IPS-NIHi7 (cell line): ENCODE results near the gene HTN1.
A peak's percentile ranks its signal among the peaks of the same experiment; 100 is the strongest.
"Not testable (repeated sequence)": the region's sequence is repeated elsewhere in the genome, so short reads cannot be mapped to it uniquely, and the experiment has no call there.

Experiments used
- DNase-seq: peaks from one replicate; pipeline ENCODE4 v3.0.0; 2012; ENCODE audit warnings: mixed read lengths; ENCODE audit errors: extremely low spot score

The HTN1 gene

GRCh38 chr4:70050138-70050537, at the start of gene HTN1:
TSS of gene HTN1 (plus strand) at chr4:70050438. CDS start at chr4:70053077, 2,639 bp downstream.
- DNase-seq, result not testable (repeated sequence)

GRCh38 chr4:70000711-70001110, 49.5 kb upstream of the HTN1 start:
- DNase-seq, result no peak

GRCh38 chr4:70002507-70002906, 47.7 kb upstream of the HTN1 start:
- DNase-seq, result no peak

- DNase-seq, result peak; percentile 9
Measured at GRCh38 chr4:70008771-70009170, 41.5 kb upstream of the HTN1 start.

- not testable (repeated sequence) for DNase-seq
Measured at GRCh38 chr4:70019006-70019405, 31.2 kb upstream of the HTN1 start.

GRCh38 chr4:70023218-70023617, 27.0 kb upstream of the HTN1 start:
- no peak for DNase-seq

- no peak for DNase-seq
Measured at GRCh38 chr4:70027011-70027410, 23.2 kb upstream of the HTN1 start.

GRCh38 chr4:70028159-70028558, 22.1 kb upstream of the HTN1 start, which contains the start of gene HTN3:
TSS of gene HTN3 (plus strand) at chr4:70028459. CDS start at chr4:70030741, 2,282 bp downstream.
- not testable (repeated sequence) for DNase-seq

GRCh38 chr4:70037559-70037958, 12.7 kb upstream of the HTN1 start:
- DNase-seq, result not testable (repeated sequence)

- DNase-seq, result not testable (repeated sequence)
Measured at GRCh38 chr4:70039928-70040327, 10.3 kb upstream of the HTN1 start.

- no peak for DNase-seq
Measured at GRCh38 chr4:70041652-70042286, 8.5 kb upstream of the HTN1 start.

GRCh38 chr4:70056534-70056933, 6.3 kb downstream of the HTN1 start:
- DNase-seq, result not testable (repeated sequence)

GRCh38 chr4:70057651-70058050, 7.4 kb downstream of the HTN1 start:
- DNase-seq, result no peak

- DNase-seq, result no peak
Measured at GRCh38 chr4:70059149-70059548, 8.9 kb downstream of the HTN1 start.

GRCh38 chr4:70062000-70062399, 11.8 kb downstream of the HTN1 start:
- DNase-seq, result no peak

- DNase-seq, result no peak
Measured at GRCh38 chr4:70080205-70080604, 30.0 kb downstream of the HTN1 start.

GRCh38 chr4:70099206-70099605, 49.0 kb downstream of the HTN1 start:
- DNase-seq, result no peak
